Endothelial cell of umbilical vein (primary cell): Measurements from ENCODE around the gene ERMAP. TPM values are rescaled to one million over a fixed set of nuclear protein-coding genes. Genes with fewer than 3 reads are reported as not detected.

Experiments used
- BruUV-seq: library from RNA; stranded (reverse); fragments of 400-500 nt; replicated peaks from 2 replicates; lab custom pipeline; 2021; lab: Mats Ljungman, UMichigan
- CTCF ChIA-PET: fragments of 300-600, 350-600 bp; sonication (Branson Sonifier 250); formaldehyde crosslinking; loops from one replicate; lab custom pipeline; 2021; ENCODE audit warnings: antibody characterized with exemption, inconsistent platforms; lab: Charles Lee
- POLR2A ChIA-PET: fragments of 300-600, 350-600 bp; sonication (Branson Sonifier 250); formaldehyde crosslinking; loops from one replicate; lab custom pipeline; 2021; ENCODE audit warnings: antibody characterized with exemption, inconsistent platforms; lab: Charles Lee
- DNase-seq: peaks from one replicate; pipeline ENCODE4 v3.0.0-alpha.2; 2011; ENCODE audit warnings: low read depth, low spot score
- FAIRE-seq: peaks from 2 replicates; lab custom pipeline; 2011; peaks lifted over from hg19 to GRCh38; lab: Jason Lieb, UNC
- H2AFZ ChIP-seq: 2 replicates; pipeline ENCODE4 v1.6.0; 2012; ENCODE audit warnings: low read depth, low read length, control low read depth, inconsistent platforms
- H3K27ac ChIP-seq: 2 replicates; pipeline ENCODE4 v1.5.1; 2011; ENCODE audit warnings: low read depth, mild to moderate bottlenecking, control low read depth, low read length, moderate library complexity; ENCODE audit not compliant: insufficient read depth
- H3K27me3 ChIP-seq, 2 experiments: 2 replicates each; pipeline versions ENCODE4 v1.6.0 to v1.6.1; 2011; ENCODE audit warnings: low read length in 2 of 2, mixed read lengths in 1 of 2; ENCODE audit not compliant: control insufficient read depth in 2 of 2, insufficient read depth in 2 of 2
- H3K36me3 ChIP-seq, 2 experiments: 2 replicates in 1 of 2; 3 replicates in 1 of 2; pipeline ENCODE4 v1.5.1; 2011; ENCODE audit warnings: low read length in 2 of 2, mild to moderate bottlenecking in 1 of 2, moderate library complexity in 1 of 2; ENCODE audit not compliant: control insufficient read depth in 2 of 2, insufficient read depth in 2 of 2; ENCODE audit errors: extremely low read depth in 1 of 2
- H3K4me1 ChIP-seq: 3 replicates; pipeline ENCODE4 v1.5.1; 2011; ENCODE audit warnings: mild to moderate bottlenecking, low read length; ENCODE audit not compliant: control insufficient read depth, insufficient read depth; ENCODE audit errors: extremely low read depth
- H3K4me2 ChIP-seq: 2 replicates; pipeline ENCODE4 v1.6.1; 2011; ENCODE audit warnings: low read length, control low read depth, mixed read lengths; ENCODE audit not compliant: insufficient read depth
- H3K4me3 ChIP-seq, 3 experiments: fragments of 200-600 bp in 1 of 3; sonication (generic), shearing (Covaris generic) in 1 of 3; replicated peaks in 1 of 3; 2 replicates each; pipeline ENCODE4 v1.5.1; 2011 to 2016; ENCODE audit warnings: control low read depth in 3 of 3, low read length in 3 of 3, mild to moderate bottlenecking in 2 of 3, inconsistent platforms in 1 of 3, low read depth in 1 of 3, moderate library complexity in 1 of 3; ENCODE audit not compliant: insufficient read depth in 1 of 3
- H3K79me2 ChIP-seq: 2 replicates; pipeline ENCODE4 v1.6.0; 2012; ENCODE audit warnings: low read length, inconsistent platforms; ENCODE audit not compliant: control insufficient read depth, insufficient read depth
- H3K9ac ChIP-seq: replicated peaks from 2 replicates; pipeline ENCODE3; 2011; ENCODE audit warnings: low read length, control low read depth; ENCODE audit not compliant: insufficient read depth; ENCODE audit errors: extremely low read depth
- H3K9me1 ChIP-seq: replicated peaks from 3 replicates; pipeline ENCODE4 v1.6.0; 2011; ENCODE audit warnings: mild to moderate bottlenecking, low read length; ENCODE audit not compliant: control insufficient read depth, insufficient read depth; ENCODE audit errors: extremely low read depth
- H3K9me3 ChIP-seq: replicated peaks from 2 replicates; pipeline ENCODE4 v1.5.1; 2012; ENCODE audit warnings: low read length, inconsistent platforms; ENCODE audit not compliant: control insufficient read depth, insufficient read depth
- H4K20me1 ChIP-seq: replicated peaks from 2 replicates; pipeline ENCODE3; 2011; ENCODE audit warnings: mild to moderate bottlenecking, low read length; ENCODE audit not compliant: control insufficient read depth, insufficient read depth; ENCODE audit errors: extremely low read depth
- EZH2 ChIP-seq: IDR thresholded peaks from 2 replicates; pipeline ENCODE4 v1.6.1; 2012; ENCODE audit warnings: borderline replicate concordance, low read depth, mild to moderate bottlenecking, moderate library complexity, low read length, inconsistent platforms; ENCODE audit not compliant: severe bottlenecking
- FOS ChIP-seq: IDR thresholded peaks from 2 replicates; pipeline ENCODE4 v1.6.1; 2011; ENCODE audit warnings: mild to moderate bottlenecking, low read length, moderate library complexity, borderline replicate concordance; ENCODE audit not compliant: insufficient read depth
- GATA2 ChIP-seq: IDR thresholded peaks from 2 replicates; pipeline ENCODE4 v1.7.0; 2011; ENCODE audit warnings: low read depth, mild to moderate bottlenecking, moderate library complexity, mixed read lengths, low read length; ENCODE audit not compliant: insufficient read length, insufficient read depth
- JUN ChIP-seq: IDR thresholded peaks from 2 replicates; pipeline ENCODE4 v1.6.1; 2011; ENCODE audit warnings: borderline replicate concordance, low read depth; ENCODE audit not compliant: insufficient read length, insufficient read depth
- MYC ChIP-seq: IDR thresholded peaks from one replicate; pipeline ENCODE4 v1.6.1; 2011; ENCODE audit warnings: mild to moderate bottlenecking, low read depth, low read length
- POLR2A ChIP-seq: IDR thresholded peaks from 2 replicates; pipeline ENCODE4 v1.6.1; 2012; ENCODE audit warnings: low read depth, mild to moderate bottlenecking, control low read depth, low read length
- POLR2AphosphoS5 ChIP-seq: IDR thresholded peaks from 2 replicates; pipeline ENCODE4 v1.6.1; 2012; ENCODE audit warnings: low read depth, mild to moderate bottlenecking, control low read depth, low read length, moderate library complexity; ENCODE audit not compliant: insufficient read depth
- dilution Hi-C: fragments of 300-500 bp; cut with MboI; formaldehyde crosslinking; loops from one replicate; pipeline ENCODE4 v1.15.0; 2019; ENCODE audit warnings: low sequenced_read_pairs; ENCODE audit not compliant: extremely low pct_ligation_motif_present
- intact Hi-C: fragments of 100-400 bp; cut with micrococcal nuclease; formaldehyde crosslinking; loops from one replicate; pipeline ENCODE4 v1.10.0; 2022
- polyA plus RNA-seq, 4 experiments: library from polyadenylated mRNA; depleted of rRNA in 3 of 4; stranded (reverse) in 3 of 4; unstranded in 1 of 4; fragments of >200 nt; gene quantifications; 2 replicates each; pipeline versions ENCODE4 v1.2.1 to v1.2.3, GENCODE V29; 2011 to 2012; ENCODE audit warnings: missing spikeins in 1 of 4
- total RNA-seq: library from RNA; stranded (reverse); gene quantifications from 2 replicates; pipeline ENCODE4 v1.2.3, GENCODE V29; 2021
- TF ChIP-seq, protein P1 (sequence below): IDR thresholded peaks from 2 replicates; pipeline ENCODE4 v1.6.1; 2011; ENCODE audit not compliant: insufficient read depth, insufficient read length
- TF ChIP-seq, protein P2 (sequence below), 2 donors: IDR thresholded peaks; 1 replicate in 1 of 2; 2 replicates in 1 of 2; pipeline ENCODE4 v1.5.1; 2011; ENCODE audit warnings: low read length in 2 of 2, mild to moderate bottlenecking in 2 of 2, moderate library complexity in 2 of 2, control low read depth in 1 of 2, inconsistent platforms in 1 of 2, low read depth in 1 of 2; ENCODE audit not compliant: insufficient read depth in 1 of 2; ENCODE audit errors: extremely low read depth in 1 of 2

The ERMAP gene
- total and polyA plus RNA-seq, 2 donors (not counting 3 experiments of a cell fraction or from before 2014, with no cell fraction given), result 7.8 to 8.6 TPM

DNA sequence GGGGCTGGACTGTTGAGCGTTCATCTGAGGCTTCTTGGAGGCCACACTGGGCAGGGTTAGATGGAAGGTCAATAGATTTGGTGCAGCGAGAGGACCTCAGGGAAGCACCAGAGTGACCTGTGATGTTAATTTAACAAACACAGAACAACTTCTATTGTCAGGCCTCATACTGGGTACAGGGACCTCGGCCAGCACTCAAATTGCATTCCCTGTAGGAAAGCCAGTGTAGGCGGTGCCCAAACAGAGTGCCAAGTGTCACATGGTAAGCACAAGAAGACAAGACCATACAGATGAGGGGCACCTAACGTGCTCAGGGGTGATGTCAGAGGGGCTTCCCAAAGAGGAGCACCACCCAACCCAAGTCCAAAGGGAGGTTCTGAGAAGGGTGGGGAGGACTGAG is 30.8 kb upstream of the ERMAP start:
- Histone ChIP-seq H3K9ac (no peak overlapping the region), H3K4me1 (peaks cover 8% of the 10 kb centered on the region), H3K27me3 (no peaks in the 10 kb centered on the region), H2AFZ (no peak overlapping the region), H4K20me1 (no peaks in the 10 kb centered on the region), H3K4me3 (no peak overlapping the region), H3K9me1 (no peaks in the 10 kb centered on the region), H3K27ac (no peak overlapping the region), H3K9me3 (no peaks in the 10 kb centered on the region), H3K36me3 (peaks cover 0 to 2% of the 10 kb centered on the region in 2 experiments), H3K79me2 (no peaks in the 10 kb centered on the region), H3K4me2 (no peak overlapping the region)
- FAIRE-seq (no peak), DNase-seq (no peak)
- BruUV-seq, result no TSS peak
- ChIA-PET CTCF (interaction anchor here (0.9 to 5.0 kb wide), 2 partner anchors 208 to 287 kb away, joined by 3 to 28 read pairs; no protein-coding TSS in a partner anchor), POLR2A (no interaction called here)
- no peak for TF ChIP-seq MYC
- no peak for TF ChIP-seq JUN
- no peak for TF ChIP-seq EZH2
- TF ChIP-seq, protein P1, sequence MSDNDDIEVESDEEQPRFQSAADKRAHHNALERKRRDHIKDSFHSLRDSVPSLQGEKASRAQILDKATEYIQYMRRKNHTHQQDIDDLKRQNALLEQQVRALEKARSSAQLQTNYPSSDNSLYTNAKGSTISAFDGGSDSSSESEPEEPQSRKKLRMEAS, result no peak
- no peak for TF ChIP-seq FOS
- no peak for TF ChIP-seq POLR2AphosphoS5
- TF ChIP-seq, protein P2, sequence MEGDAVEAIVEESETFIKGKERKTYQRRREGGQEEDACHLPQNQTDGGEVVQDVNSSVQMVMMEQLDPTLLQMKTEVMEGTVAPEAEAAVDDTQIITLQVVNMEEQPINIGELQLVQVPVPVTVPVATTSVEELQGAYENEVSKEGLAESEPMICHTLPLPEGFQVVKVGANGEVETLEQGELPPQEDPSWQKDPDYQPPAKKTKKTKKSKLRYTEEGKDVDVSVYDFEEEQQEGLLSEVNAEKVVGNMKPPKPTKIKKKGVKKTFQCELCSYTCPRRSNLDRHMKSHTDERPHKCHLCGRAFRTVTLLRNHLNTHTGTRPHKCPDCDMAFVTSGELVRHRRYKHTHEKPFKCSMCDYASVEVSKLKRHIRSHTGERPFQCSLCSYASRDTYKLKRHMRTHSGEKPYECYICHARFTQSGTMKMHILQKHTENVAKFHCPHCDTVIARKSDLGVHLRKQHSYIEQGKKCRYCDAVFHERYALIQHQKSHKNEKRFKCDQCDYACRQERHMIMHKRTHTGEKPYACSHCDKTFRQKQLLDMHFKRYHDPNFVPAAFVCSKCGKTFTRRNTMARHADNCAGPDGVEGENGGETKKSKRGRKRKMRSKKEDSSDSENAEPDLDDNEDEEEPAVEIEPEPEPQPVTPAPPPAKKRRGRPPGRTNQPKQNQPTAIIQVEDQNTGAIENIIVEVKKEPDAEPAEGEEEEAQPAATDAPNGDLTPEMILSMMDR (IDR thresholded peaks at IDR 0.05; ENCODE audit: extremely low read depth in 1 of 2, insufficient read depth in 1 of 2, low read depth in 1 of 2, low read length in 2 of 2), result no peak
- no peak for TF ChIP-seq POLR2A
- no peak for TF ChIP-seq GATA2
- dilution Hi-C loops, result no loop called here
- intact Hi-C loops, result no loop called here
